Nephron (organoid): ENCODE measurements around the gene PGLYRP3.

Experiments
- H3K27ac Mint-ChIP-seq, 3 experiments: 2 replicates each; pipeline ENCODE4 v1.8.0; 2020; ENCODE audit warnings: mixed read lengths in 3 of 3, mild to moderate bottlenecking in 2 of 3, moderate library complexity in 1 of 3
- H3K27me3 Mint-ChIP-seq: 2 replicates; pipeline ENCODE4 v1.8.0; 2021; ENCODE audit warnings: low read depth, mild to moderate bottlenecking, moderate library complexity, mixed read lengths
- H3K36me3 Mint-ChIP-seq: 2 replicates; pipeline ENCODE4 v1.8.0; 2020; ENCODE audit warnings: low read depth, mixed read lengths
- H3K4me1 Mint-ChIP-seq: 2 replicates; pipeline ENCODE4 v1.8.0; 2020; ENCODE audit warnings: mixed read lengths
- H3K4me3 Mint-ChIP-seq, 3 experiments: 2 replicates each; pipeline ENCODE4 v1.8.0; 2020; ENCODE audit warnings: mild to moderate bottlenecking in 3 of 3, mixed read lengths in 3 of 3, moderate library complexity in 2 of 3
- H3K9me3 Mint-ChIP-seq: 2 replicates; pipeline ENCODE4 v1.8.0; 2020; ENCODE audit warnings: mixed read lengths
- TF ChIP-seq, protein P1 (sequence below), 3 experiments: fragments of 200-600 bp; sonication (generic); IDR thresholded peaks; one replicate each; pipeline ENCODE4 v1.5.0; 2021; ENCODE audit warnings: antibody characterized with exemption in 3 of 3; ENCODE audit not compliant: unreplicated experiment in 3 of 3

PGLYRP3 gene

DNA sequence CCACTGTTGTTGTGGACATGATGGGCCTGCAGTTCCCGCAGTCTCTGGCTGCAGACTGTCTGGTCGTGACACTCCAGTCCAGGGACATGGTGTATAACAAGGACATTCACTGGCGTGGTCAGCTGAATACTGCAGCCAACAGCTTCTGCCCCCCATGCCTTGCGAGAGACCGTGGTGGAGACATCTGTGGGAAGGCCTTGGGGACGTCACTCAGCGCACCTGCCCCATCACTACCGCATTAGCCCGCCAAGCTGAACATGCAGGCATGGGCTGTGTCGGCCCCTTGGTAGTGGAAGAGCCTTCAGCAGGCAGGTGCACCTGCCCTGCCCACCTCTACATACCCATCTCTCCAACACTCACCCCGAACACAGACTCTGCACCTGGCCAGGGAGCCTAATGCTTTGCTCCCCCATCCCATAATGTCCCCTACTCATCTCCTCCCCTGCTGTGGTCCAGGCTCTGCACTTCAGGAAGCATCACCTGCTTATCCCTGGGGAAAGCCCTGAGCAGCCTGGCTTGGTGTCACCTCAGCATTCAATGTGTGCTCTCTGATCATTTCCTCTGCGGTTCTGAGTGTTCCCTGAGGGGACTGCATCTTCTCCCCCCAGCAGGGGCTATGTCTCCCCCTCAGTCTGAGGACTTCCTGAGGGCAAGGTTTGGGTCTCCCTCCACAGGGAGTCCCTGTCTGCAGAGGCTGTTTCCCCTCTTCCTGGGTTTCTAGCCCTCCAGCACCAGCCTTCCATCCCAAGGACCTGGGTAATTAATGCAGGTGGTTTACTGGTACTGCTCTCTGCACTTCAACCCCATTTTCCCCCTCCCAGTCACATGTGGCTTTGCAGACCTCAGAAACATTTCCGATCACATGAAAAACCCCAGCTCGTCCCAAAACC, 32.7 kb upstream of the PGLYRP3 start:
- TF ChIP-seq, protein P1, sequence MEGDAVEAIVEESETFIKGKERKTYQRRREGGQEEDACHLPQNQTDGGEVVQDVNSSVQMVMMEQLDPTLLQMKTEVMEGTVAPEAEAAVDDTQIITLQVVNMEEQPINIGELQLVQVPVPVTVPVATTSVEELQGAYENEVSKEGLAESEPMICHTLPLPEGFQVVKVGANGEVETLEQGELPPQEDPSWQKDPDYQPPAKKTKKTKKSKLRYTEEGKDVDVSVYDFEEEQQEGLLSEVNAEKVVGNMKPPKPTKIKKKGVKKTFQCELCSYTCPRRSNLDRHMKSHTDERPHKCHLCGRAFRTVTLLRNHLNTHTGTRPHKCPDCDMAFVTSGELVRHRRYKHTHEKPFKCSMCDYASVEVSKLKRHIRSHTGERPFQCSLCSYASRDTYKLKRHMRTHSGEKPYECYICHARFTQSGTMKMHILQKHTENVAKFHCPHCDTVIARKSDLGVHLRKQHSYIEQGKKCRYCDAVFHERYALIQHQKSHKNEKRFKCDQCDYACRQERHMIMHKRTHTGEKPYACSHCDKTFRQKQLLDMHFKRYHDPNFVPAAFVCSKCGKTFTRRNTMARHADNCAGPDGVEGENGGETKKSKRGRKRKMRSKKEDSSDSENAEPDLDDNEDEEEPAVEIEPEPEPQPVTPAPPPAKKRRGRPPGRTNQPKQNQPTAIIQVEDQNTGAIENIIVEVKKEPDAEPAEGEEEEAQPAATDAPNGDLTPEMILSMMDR (IDR thresholded peaks at IDR 0.05; ENCODE audit: unreplicated experiment in 3 of 3), result no peak
- Mint-ChIP-seq H3K4me1 (peaks cover 5% of the 10 kb centered on the region), H3K9me3 (no peaks in the 10 kb centered on the region), H3K27ac (no peak overlapping the region), H3K36me3 (no peaks in the 10 kb centered on the region), H3K4me3 (no peak overlapping the region), H3K27me3 (peaks cover 66% of the 10 kb centered on the region)

DNA sequence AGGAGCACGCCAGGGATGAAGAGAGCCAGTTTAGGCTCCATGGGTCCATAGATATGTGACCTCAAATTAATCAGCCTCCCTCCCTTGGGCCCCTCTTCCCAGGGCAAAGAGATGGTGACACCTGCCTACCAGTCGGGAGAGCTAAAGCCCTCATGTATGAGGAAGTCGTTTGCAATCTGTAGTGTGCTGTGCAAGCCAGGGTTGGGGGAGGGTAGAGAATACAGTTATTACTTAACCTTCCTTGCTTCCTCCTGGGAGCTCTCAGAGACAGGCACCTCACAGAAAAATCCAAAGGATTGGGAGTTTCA, 31.9 kb upstream of the PGLYRP3 start:
- peaks cover 62% of the 10 kb centered on the region for H3K27me3 Mint-ChIP-seq
- TF ChIP-seq, protein P1 (IDR thresholded peaks at IDR 0.05; ENCODE audit: unreplicated experiment in 3 of 3), result no peak
- no peak overlapping the region for H3K27ac Mint-ChIP-seq
- H3K4me1 Mint-ChIP-seq, result peaks cover 5% of the 10 kb centered on the region
- no peak overlapping the region for H3K4me3 Mint-ChIP-seq
- no peaks in the 10 kb centered on the region for H3K36me3 Mint-ChIP-seq
- H3K9me3 Mint-ChIP-seq, result no peaks in the 10 kb centered on the region

DNA sequence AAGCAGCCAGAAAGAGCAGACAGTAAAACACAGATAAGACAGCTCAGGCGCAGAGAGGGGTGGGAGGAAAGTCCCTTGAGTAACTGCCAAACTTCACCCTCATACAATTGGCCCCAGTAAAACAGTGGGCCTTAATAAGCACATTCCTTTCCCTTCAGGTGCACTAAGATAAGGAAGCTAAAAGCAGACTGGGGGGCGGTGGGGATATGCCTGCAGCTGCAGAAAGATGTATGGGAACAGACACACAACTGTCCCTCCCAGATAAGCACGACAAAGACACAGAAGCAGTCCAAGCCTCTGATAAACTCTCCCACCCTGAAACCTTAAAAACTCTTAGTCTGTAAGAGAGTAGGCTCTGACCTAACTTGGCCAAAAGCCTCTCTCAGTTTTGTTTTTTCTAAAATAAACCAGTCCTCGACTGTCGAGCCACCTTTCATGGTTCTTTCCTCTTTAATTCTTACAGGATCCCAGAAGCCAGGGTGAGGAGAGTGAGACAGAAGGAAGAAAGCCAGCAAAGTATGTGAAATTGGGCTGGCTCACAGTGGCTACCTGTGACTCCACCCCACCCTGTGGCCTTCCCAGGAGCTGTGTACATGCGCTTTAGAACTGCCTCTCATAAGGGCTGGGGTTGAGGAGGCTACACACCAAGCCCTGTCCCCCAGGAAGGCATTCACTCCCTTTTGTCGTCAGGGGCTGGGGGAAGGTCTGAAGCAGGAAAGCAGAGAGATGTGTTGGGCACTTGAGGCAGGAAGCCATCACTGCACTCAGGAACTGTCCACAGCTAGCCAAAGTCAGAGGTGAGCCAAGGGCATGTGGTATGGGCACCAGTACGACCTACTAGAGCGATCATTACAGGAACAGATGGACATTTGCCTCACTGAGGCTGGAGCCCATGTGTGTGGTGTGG, 31.3 kb upstream of the PGLYRP3 start:
- Mint-ChIP-seq H3K9me3 (no peaks in the 10 kb centered on the region), H3K36me3 (no peaks in the 10 kb centered on the region), H3K27me3 (peaks cover 56% of the 10 kb centered on the region), H3K4me3 (no peak overlapping the region), H3K4me1 (peaks cover 5% of the 10 kb centered on the region), H3K27ac (no peak overlapping the region)
- TF ChIP-seq, protein P1 (IDR thresholded peaks at IDR 0.05; ENCODE audit: unreplicated experiment in 3 of 3), result no peak

DNA sequence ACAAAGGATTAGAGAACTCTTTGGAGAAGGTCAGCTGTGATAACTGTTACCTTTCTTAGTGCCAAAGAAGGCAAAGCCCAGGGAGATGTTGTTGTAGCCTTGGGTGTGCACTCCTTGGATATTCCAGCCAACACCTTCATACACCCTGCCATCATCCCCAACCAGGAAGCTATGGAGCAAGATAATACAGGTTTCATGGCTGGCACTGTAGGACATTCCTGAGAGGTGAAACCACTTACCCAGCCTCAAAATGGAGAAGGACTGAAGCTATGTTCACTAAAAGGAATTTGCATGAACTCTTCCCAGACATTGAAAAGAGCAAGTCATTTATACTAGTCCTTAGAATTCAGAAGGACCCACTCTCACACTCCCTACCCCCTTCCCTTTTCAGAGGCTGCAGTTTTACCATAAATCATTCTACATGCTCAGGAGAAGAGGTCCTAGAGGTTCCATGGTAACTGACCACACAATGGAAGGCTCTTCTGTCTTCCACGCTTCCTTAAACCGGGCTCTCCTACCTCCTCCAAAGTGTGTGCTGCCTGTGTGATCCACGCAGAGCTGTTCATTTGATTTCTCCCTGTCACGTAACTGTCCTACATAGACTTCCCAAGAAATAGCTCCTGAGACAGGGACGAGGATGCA, 30.4 kb upstream of the PGLYRP3 start:
- Mint-ChIP-seq H3K27ac (no peak overlapping the region), H3K9me3 (peaks cover 3% of the 10 kb centered on the region), H3K27me3 (peaks cover 51% of the 10 kb centered on the region), H3K4me1 (peaks cover 5% of the 10 kb centered on the region), H3K4me3 (no peak overlapping the region), H3K36me3 (no peaks in the 10 kb centered on the region)
- TF ChIP-seq, protein P1 (IDR thresholded peaks at IDR 0.05; ENCODE audit: unreplicated experiment in 3 of 3), result no peak

DNA sequence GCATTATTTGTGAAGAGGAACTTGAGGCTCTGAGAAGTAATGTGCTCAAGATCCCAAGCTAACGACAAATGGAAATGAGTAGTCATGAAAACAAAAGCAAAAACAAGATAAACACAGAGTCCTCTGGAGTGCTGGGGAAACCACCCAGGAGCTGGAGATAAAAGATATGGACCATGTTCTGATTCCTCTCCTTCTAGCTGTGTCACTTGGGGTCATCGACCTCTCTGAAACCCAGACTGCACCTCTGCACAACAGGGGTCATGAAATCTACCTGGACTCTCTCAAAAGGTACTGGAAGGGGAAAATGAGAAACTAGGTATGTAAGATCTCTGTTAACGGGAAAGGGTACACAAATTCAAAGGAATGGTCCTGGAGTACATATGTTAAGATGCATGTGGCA, 29.4 kb upstream of the PGLYRP3 start:
- TF ChIP-seq, protein P1 (IDR thresholded peaks at IDR 0.05; ENCODE audit: unreplicated experiment in 3 of 3), result no peak
- Mint-ChIP-seq H3K4me3 (no peak overlapping the region), H3K27me3 (peaks cover 42% of the 10 kb centered on the region), H3K9me3 (peaks cover 3% of the 10 kb centered on the region), H3K36me3 (no peaks in the 10 kb centered on the region), H3K4me1 (peaks cover 5% of the 10 kb centered on the region), H3K27ac (no peak overlapping the region)
